OCI-LY7 (cell line): ENCODE data around the gene BIK. TPM values are rescaled to one million over a fixed set of nuclear protein-coding genes. Genes with fewer than 3 reads are reported as not detected.

Experiments
- BruUV-seq: library from RNA; stranded (reverse); fragments of 400-500 nt; replicated peaks from 2 replicates; lab custom pipeline; 2021; lab: Mats Ljungman, UMichigan
- CTCF ChIA-PET: fragments of 300-600 bp; sonication (Branson Sonifier 250); formaldehyde crosslinking; loops from one replicate; lab custom pipeline; 2022; ENCODE audit warnings: antibody characterized with exemption; ENCODE audit not compliant: unreplicated experiment; lab: Charles Lee
- POLR2A ChIA-PET: fragments of 300-600 bp; sonication (Branson Sonifier 250); formaldehyde crosslinking; loops from one replicate; lab custom pipeline; 2022; ENCODE audit warnings: antibody characterized with exemption; lab: Charles Lee
- DNase-seq: peaks from one replicate; pipeline ENCODE4 v3.0.0-alpha.2; 2015; ENCODE audit warnings: low spot score
- H2AFZ ChIP-seq: fragments of 200-600 bp; sonication (generic), shearing (Covaris generic); 2 replicates; pipeline ENCODE4 v1.6.1; 2014; ENCODE audit warnings: mild to moderate bottlenecking, antibody characterized with exemption, low read length, moderate library complexity
- H3K27ac ChIP-seq: fragments of 200-600 bp; sonication (generic); 2 replicates; pipeline ENCODE4 v1.5.1; 2014; ENCODE audit warnings: mixed run types, low read depth, mild to moderate bottlenecking, moderate library complexity, low read length, inconsistent platforms; ENCODE audit not compliant: poor library complexity, severe bottlenecking
- H3K36me3 ChIP-seq: fragments of 200-600 bp; sonication (generic); 2 replicates; pipeline ENCODE4 v1.6.1; 2014; ENCODE audit warnings: mild to moderate bottlenecking, antibody characterized with exemption, low read length, moderate library complexity, mixed read lengths; ENCODE audit not compliant: insufficient read depth
- H3K4me1 ChIP-seq: fragments of 200-600 bp; sonication (generic); 2 replicates; pipeline ENCODE4 v1.5.1; 2014; ENCODE audit warnings: mild to moderate bottlenecking, low read length; ENCODE audit not compliant: insufficient read depth, poor library complexity, severe bottlenecking
- H3K4me2 ChIP-seq: fragments of 200-600 bp; sonication (generic); 2 replicates; pipeline ENCODE4 v1.6.1; 2014; ENCODE audit warnings: mild to moderate bottlenecking, low read length
- H3K4me3 ChIP-seq: fragments of 200-600 bp; sonication (generic); 2 replicates; pipeline ENCODE4 v1.5.1; 2014; ENCODE audit warnings: mild to moderate bottlenecking, low read depth, low read length; ENCODE audit not compliant: poor library complexity, severe bottlenecking
- H3K79me2 ChIP-seq: fragments of 200-600 bp; sonication (generic); 2 replicates; pipeline ENCODE4 v1.6.1; 2016; ENCODE audit warnings: low read depth, mild to moderate bottlenecking, low read length, moderate library complexity, mixed read lengths; ENCODE audit not compliant: insufficient read depth
- H3K9me2 ChIP-seq: fragments of 200-600 bp; sonication (generic); 2 replicates; pipeline ENCODE4 v1.6.1; 2016; ENCODE audit warnings: mild to moderate bottlenecking, low read length, mixed read lengths; ENCODE audit not compliant: insufficient read depth
- H3K9me3 ChIP-seq: fragments of 200-600 bp; sonication (generic); 2 replicates; pipeline ENCODE4 v1.6.1; 2014; ENCODE audit warnings: mild to moderate bottlenecking, mixed run types, low read length, mixed read lengths
- H4K20me1 ChIP-seq: fragments of 200-600 bp; sonication (generic); 2 replicates; pipeline ENCODE4 v1.6.1; 2014; ENCODE audit warnings: mild to moderate bottlenecking, antibody characterized with exemption, low read length, moderate library complexity, mixed read lengths; ENCODE audit not compliant: insufficient read depth
- CTCF ChIP-seq: fragments of 200-600 bp; sonication (generic); conservative IDR thresholded peaks from 2 replicates; pipeline ENCODE4 v1.5.1; 2014; ENCODE audit warnings: mild to moderate bottlenecking, antibody characterized with exemption, low read length, moderate library complexity, mixed read lengths
- EZH2phosphoT487 ChIP-seq: fragments of 200-600 bp; sonication (generic); IDR thresholded peaks from 2 replicates; pipeline ENCODE4 v1.6.1; 2018; ENCODE audit warnings: low read depth, borderline replicate concordance, mild to moderate bottlenecking, mixed run types, antibody characterized with exemption, low read length, moderate library complexity, mixed read lengths
- intact Hi-C: fragments of 100-400 bp; cut with micrococcal nuclease; formaldehyde crosslinking; loops from one replicate; pipeline ENCODE4 v1.10.0; 2022; ENCODE audit not compliant: unreplicated experiment
- total RNA-seq, 2 experiments: library from RNA; depleted of rRNA in 1 of 2; stranded (reverse); fragments of >200 nt in 1 of 2; shearing (Covaris generic) in 1 of 2; gene quantifications; 2 replicates each; pipeline ENCODE4 v1.2.3, GENCODE V29; 2014 to 2022

BIK gene
- total RNA-seq, 2 experiments from 2014 or later: 88.4 to 143 TPM

- TF ChIP-seq EZH2phosphoT487 (no peak), CTCF (no peak)
These were observed 52.0 kb downstream of the BIK start for GRCh38 chr22:43162412-43163150.

GRCh38 chr22:43163241-43163795, 52.8 kb downstream of the BIK start:
- Histone ChIP-seq H2AFZ (no peak overlapping the region), H3K4me1 (no peaks in the 10 kb centered on the region), H4K20me1 (no peaks in the 10 kb centered on the region), H3K9me2 (no peaks in the 10 kb centered on the region), H3K9me3 (no peaks in the 10 kb centered on the region), H3K27ac (no peak overlapping the region), H3K4me2 (no peak overlapping the region), H3K79me2 (no peaks in the 10 kb centered on the region), H3K36me3 (peaks cover 8% of the 10 kb centered on the region; the same call in 1 of the 2 replicates), H3K4me3 (no peak overlapping the region)
- ChIA-PET CTCF (no interaction called here), POLR2A (interaction anchor here (0.6 kb wide), 1 partner anchor 1233 kb away, joined by 4 read pairs; no protein-coding TSS in a partner anchor)
- no peak for TF ChIP-seq EZH2phosphoT487
- no peak for TF ChIP-seq CTCF
- intact Hi-C loops: no loop called here
- DNase-seq: no peak
- BruUV-seq: no TSS peak

More at GRCh38 chr22:43162412-43163150, 52.0 kb downstream of the BIK start:
- ChIA-PET CTCF (no interaction called here), POLR2A (interaction anchor here (0.5 kb wide), 1 partner anchor 252 kb away, joined by 7 read pairs; no protein-coding TSS in a partner anchor)
- intact Hi-C loops: no loop called here
- Histone ChIP-seq H4K20me1 (no peaks in the 10 kb centered on the region), H3K4me3 (no peak overlapping the region), H2AFZ (no peak overlapping the region), H3K36me3 (peaks cover under 1% of the 10 kb centered on the region; the same call in 1 of the 2 replicates), H3K79me2 (no peaks in the 10 kb centered on the region), H3K9me2 (no peaks in the 10 kb centered on the region), H3K9me3 (no peaks in the 10 kb centered on the region), H3K4me1 (no peaks in the 10 kb centered on the region), H3K4me2 (no peak overlapping the region), H3K27ac (no peak overlapping the region)
- BruUV-seq: no TSS peak
- DNase-seq: no peak

- Histone ChIP-seq H3K36me3 (peaks cover 22% of the 10 kb centered on the region), H3K4me3 (no peak overlapping the region), H4K20me1 (no peaks in the 10 kb centered on the region), H3K79me2 (no peaks in the 10 kb centered on the region), H3K9me2 (no peaks in the 10 kb centered on the region), H3K9me3 (no peaks in the 10 kb centered on the region), H3K4me2 (no peak overlapping the region), H3K4me1 (no peaks in the 10 kb centered on the region), H3K27ac (no peak overlapping the region), H2AFZ (no peak overlapping the region)
- intact Hi-C loops: no loop called here
- no peak for TF ChIP-seq CTCF
- TF ChIP-seq EZH2phosphoT487: no peak
- no TSS peak for BruUV-seq
- ChIA-PET CTCF (interaction anchor here (0.7 kb wide), 1 partner anchor 330 kb away, joined by 3 read pairs; no protein-coding TSS in a partner anchor), POLR2A (no interaction called here)
- DNase-seq: no peak
These were observed 54.1 kb downstream of the BIK start for GRCh38 chr22:43164636-43165035.
